Activated CD4-positive, alpha-beta T cell treated with anti-CD3 and anti-CD28 coated beads for 4 hours (primary cell): Measurements from ENCODE around the gene ZNF366.

ENCODE experiments used
- DNase-seq, 2 donors: peaks; one replicate each; pipeline ENCODE4 v3.0.0-alpha.2; 2020

Gene ZNF366

DNA sequence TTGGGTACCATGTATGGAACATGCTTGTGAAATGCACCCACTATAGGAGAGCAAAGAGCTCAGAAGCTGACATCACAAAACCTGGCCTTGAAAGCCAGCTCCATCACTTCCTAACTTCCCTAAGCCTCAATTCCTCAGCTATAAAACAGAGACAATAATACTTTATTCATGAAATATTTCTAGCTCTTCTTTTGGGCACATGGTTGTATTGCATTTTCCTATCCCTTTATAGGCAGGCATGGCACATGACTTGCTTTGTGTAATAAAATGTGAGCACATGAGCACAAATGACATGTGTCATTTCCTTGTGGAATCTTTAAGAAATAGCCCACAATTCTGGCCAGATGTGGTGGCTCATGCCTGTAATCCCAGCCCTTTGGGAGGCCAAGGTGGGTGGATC is 18.5 kb downstream of the ZNF366 start:
- DNase-seq: no peak

DNA sequence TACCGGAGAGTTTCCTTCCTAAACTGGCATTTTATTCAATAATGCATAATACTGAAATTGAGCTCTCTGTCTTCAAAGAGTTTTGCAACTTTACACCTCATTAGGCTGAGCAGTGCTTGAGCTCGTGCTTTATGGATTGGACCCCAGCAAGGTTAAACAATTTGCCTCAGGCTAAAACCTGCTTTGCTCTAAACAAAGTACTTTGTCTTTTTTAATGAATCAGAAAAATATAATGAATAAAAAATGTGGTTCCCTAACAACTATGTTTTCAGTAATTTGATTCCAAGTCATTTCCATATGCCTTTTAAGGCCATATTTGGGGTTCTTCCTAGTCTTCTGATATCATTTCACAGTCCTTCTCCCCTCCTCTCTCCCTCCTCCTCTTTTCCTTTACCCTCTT is 20.0 kb downstream of the ZNF366 start:
- DNase-seq: no peak

DNA sequence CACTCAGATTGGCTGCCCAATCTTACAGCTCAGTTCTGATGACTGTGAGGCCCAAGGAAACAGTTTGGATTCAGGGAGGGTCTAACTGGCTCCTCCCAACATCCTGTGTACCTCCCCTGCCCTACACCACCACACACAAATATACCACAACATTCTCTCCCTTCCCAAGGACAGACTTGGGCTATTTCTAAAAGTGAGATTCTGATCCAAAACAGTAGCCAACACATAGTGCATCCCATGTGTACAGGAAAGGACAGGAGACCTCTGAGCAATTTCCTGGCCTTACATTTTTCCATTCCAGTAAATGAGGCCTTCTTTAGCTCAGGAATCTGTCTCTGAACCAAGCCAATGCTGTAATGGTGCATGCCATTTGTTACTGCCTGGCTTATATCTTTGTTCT is 20.8 kb downstream of the ZNF366 start:
- no peak for DNase-seq

DNA sequence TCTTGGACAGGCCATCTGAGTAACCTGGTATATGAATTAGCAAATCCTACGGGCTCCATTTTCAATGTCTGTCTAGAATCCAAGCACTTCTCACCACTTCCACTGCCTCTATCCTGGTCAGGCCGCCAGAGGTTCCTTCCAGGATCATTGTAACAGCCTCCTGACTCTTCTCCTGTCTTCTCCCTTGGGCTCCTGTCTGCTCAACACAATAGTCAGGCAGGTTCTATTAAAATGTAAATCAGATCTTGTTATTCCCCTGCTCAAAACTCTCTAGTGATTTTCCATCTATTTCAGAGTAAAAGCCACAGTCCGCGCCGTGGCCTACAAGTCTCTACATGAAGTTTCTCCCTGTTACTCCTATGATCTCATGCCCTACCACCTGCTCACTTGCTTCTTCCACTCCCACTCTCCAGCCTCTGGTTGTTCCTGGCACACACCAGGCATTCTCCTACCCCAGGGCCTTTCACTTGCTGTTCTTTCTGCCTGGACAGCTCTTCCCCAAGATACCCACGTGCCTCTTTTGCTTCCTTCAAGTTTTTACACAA is 21.7 kb downstream of the ZNF366 start:
- no peak for DNase-seq

DNA sequence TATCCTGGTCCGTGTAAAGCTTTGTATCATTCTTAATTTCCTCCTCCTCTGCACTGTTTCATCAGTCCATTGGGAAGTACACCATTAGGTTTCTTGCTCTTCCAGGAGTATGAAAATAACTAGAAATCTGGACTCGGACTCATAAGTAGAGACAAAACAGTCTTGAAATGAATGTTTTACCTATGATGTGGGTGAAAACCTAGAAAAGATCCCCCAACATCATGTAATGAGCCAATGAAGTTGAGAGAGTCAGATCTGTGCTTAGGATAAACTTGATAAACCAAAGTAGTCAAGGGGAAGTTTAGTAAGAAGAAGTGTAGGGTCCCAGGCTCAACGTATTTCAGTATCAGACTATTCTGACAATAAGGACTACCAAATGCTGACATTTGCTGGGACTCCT is 25.2 kb downstream of the ZNF366 start:
- no peak for DNase-seq

DNA sequence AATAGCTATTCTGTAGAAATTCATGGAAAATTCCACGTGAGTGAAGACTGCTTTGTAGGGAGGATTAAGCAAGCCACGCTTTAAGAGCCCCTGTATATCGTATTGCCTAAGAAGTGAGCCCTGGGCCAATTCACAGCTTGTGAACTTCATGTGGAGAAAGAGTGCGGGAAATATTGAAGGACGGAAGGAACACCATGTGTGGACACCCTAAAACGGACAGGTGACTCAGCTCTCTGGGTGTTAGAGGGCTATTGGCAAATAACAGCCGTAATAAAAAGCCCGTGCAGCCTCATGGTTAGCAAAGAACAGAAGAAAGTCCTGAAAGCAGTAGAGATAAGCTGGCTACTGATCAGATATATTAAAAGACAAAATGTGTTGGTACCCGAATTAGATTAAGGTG is 26.4 kb downstream of the ZNF366 start:
- DNase-seq: no peak

DNA sequence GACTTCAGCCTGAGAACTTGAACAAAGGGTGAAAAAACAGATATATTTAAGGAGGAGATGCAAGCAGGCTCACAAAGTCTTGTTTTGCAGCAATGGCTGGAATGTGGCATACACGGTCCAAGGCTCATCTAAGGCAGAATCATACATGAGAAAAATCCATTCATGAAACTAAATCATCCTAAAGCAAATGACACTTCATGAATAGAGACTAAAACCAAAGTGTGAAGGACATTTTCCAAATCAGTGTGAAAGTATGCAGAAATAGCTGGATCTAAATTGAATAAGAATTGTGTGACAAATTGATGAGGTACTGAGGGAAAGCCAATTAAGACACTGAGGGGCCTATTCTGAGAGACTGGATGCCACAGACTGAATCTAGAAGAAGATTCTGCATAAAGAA is 27.3 kb downstream of the ZNF366 start:
- DNase-seq: no peak

DNA sequence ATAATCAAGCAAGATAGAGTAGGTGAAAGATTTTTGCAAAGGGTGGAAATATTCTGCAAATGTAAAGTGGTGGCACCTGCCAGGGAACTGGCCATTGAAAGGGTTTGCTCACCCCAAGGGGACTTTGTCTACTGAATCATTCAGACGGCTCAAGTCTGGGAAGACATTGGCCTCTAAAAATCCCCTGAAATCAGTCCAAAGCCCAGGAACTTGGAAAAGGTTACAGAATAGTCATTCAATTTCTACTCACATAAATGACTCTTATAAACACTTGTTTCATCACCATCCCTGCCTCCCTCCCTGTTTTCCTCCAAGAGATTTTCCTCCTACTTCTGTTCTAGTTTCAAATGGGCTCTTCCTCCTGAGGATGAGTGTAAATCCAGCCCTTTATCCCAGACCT is 28.5 kb downstream of the ZNF366 start:
- DNase-seq: no peak

DNA sequence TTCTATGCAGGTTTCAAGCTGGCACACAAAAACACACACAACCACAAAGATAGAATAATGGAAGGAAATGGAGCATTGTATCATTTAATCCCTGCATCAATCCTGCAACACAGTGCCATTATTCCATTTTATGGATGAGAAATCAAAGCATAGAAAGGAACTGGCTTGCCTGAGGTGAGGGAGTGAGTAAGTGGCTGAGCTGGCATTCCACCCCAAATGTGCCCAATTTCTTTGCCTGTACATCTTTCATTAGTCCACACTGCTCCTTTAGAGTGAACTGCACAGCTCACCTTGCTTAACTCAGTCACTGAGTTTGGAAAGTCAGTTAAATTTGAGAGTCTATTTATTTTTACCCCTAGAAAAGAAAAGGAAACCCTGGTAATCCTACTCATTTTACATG is 28.9 kb downstream of the ZNF366 start:
- DNase-seq: no peak

DNA sequence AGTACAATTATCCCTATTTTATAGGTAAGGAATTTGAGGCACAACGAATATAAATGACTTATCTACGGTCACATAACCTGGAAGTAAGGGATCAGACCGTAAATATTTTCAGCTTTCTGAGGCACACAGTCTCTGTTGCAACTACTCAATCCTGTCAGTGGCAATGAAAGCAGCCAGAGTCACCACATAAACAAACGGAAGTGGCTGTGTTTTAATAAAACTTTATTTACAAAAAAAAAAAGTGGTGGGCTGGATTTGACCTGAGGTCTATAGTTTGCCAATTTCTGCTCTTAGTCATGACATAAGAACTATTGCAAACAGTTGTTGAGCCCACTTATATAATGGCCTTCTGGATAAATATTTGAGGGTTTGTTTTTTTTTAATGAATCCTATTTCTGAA is 29.6 kb downstream of the ZNF366 start:
- DNase-seq: no peak

DNA sequence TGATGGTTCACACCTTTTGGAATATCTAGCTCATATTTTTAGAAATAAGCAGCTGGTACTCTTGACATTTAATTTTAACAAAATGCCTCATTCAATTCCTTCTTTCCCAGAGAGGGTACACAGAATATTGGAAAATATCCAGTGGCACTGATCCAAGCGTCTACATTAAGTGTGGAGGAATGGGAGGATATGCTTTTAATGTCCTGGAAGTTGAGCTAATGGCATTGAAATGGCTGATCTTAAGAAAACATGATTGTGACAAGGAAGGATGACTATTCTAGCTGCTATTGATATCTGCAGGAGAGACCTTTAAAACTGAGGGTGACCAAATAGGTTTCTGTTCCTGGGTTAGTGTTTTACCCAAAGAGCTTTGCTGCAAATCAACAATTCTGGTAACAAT is 30.0 kb downstream of the ZNF366 start:
- DNase-seq: no peak

DNA sequence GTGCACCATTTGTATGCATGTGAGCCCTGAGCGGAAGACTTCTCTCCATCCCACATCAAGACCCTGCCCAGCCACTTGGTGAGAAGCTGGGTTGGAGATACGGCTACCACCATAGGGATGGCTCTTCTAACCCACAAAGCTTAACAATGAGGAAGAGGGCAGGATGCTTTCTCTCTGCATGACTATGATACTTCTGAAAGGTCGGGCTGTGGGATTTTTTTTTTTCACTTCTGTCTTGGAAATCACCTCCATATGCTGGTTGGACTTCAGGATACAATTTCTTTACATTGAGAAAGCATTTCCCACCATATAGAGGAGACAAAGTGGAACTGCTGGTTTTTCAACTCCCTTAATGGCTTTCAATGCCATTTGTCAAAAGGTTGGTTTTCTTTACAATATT is 30.5 kb downstream of the ZNF366 start:
- no peak for DNase-seq

DNA sequence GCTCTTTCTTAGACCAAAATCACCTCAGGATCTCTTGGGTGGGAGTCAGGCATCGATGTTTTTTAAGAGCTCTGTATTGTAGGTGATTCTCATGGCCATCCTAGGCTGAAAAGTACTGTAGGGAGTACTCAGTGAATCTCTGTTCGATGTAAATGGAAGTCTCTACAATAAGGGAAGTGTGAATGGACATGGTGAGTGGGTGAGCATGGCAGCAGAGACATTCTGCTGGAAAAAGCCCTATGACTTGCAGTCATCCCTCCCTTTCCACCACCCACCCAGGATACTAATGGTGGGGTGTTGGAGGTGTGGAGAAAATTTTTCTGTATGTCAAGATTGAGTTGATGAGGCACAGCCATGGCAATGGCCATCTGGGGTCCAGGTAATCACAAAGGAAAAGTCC is 30.9 kb downstream of the ZNF366 start:
- DNase-seq: no peak

DNA sequence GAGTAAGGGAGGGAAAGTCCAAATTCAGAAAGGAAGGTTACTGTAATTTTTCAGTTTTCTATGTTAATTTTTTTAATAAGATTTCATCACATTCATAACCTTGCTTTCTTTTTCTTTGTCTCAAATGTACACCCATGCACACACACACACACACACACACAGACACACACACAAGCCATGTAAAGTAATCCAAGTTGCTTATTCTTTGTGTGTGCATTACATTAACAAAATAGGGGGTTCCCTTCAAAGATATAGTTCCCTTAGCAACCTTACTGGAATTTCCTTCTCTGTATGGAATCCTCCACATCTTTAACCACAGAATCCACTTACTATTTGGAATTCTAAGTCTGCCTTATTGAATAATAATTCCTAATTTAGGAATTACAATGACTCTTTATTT is 32.7 kb downstream of the ZNF366 start:
- no peak for DNase-seq

DNA sequence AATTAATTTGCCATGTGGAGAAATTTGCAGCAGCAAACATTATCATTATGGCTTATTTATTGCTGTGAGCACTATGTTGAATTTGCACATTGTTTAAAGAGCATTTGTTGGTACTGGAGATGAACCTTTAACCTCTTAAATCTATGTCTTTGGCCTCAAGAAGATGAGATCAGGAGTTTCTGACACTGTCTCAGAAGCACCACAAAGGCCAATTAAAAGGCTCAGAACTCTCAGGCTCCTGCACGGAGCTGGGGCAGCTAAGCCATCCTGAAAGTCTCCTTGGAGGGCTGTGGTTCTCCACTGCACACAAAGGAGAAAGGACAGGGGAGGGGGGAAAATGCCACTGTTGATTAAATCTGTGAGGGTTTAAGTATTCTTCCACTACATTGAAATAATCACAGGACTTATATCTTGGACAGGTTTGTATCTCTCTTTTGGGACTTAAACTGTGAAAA is 33.1 kb downstream of the ZNF366 start:
- no peak for DNase-seq

DNA sequence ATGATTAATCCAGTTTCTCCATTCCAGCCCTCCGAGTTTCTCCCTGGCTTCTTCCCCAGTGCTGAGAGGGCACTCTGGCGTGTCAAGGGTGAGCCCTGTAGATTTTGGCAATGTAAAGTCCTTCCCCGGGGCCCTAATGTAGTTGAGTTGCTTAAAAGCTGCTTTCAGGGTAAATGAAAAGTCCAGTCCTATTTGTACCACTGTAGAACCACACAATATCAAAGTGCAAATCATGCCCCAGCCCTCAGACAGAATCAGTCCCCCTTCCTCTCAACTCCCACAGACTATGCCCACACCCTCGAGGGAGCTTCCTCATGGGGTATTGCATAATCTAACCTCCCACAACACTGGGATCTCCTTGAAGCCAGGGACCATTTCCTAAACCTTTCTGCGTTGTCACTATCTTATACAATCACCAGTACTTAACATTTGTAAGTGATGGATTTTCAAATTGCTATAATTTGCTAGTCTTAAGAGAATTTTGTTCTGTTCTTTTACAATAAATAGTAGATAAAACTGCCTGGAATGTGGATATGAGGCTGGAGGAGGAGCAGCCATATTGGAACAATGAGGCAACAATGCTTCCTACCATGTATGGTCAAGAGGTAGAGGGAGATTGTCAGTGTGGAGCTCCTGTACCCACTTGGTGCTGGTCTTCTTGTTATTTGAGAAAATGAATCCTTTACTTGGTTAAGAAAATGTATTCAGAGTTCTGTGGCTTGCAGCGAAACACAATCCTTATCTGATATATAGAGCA is 34.4 kb downstream of the ZNF366 start:
- DNase-seq: no peak

DNA sequence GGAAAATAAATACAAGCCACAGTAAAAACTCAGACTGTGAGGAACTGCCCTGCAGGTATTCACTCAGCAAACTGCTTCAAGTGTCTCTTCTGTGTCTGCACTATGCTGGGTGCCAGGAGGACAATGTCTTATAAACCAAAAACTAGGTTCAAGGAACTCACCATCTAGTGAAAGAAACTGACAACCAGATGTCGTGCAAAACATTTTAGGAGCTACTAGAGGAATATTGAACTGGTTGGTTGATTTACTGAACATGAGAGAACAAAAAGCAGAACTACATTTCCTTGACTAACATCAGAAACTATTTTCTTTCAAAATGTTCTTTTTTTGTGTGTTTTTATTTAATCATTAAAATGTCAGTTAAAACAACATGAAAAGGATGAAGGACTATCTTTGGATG is 35.2 kb downstream of the ZNF366 start:
- no peak for DNase-seq

DNA sequence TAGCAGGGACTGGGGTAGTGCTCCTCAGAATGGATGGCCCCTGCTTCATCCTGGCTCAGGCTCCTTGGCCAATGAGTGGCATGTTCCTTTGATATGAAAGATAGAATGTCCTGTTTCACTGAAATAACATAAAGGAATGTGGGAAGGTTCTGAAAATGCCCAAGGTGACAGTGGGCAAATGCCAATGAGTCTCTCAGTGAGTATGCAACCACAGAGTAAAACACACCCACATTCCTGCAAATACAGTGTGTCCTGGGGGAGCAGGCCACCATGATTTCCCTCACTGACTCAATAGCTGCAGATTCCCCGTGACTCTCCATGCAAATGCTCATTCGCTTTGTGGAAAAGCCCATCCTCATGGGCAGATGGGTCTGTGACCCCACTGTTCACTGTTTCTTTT is 36.4 kb downstream of the ZNF366 start:
- DNase-seq: no peak

DNA sequence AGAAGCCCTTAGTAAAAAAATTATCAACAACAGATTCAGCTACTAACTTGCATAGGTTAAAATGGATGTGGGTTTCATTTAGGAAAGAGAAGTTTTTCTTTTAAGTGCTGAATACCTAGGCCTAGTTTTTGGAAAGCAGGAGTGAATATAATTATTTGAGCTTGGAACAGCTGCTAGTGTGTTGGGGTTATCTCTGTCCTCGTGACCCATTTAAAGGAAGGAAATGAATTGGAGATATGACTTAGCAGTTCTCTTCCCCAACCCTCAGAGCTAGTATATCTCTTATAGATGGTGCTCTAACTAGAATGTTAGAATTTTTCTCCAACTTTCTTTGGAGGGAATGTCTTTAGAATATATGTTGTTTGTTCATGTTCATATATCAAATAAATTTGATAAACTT is 38.6 kb downstream of the ZNF366 start:
- DNase-seq: no peak

DNA sequence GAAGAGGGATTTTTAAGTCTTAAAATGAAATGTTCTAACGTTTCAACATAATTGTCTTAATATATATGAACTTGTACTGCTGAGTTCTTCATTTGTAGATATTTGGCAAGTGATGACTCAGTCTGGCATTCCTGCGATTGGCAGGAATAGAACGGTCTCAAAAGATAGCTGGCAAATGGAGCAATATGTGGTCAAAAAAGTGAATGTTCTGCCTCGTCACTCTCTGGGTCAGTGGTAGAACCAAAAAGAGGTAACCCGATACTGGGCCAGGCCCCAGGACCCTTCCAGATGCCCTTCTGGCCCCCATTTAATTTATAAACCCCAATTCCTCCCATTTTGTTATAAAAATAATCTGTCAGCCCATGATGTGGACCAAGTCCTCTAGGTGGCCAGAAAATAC is 39.2 kb downstream of the ZNF366 start:
- DNase-seq: no peak

DNA sequence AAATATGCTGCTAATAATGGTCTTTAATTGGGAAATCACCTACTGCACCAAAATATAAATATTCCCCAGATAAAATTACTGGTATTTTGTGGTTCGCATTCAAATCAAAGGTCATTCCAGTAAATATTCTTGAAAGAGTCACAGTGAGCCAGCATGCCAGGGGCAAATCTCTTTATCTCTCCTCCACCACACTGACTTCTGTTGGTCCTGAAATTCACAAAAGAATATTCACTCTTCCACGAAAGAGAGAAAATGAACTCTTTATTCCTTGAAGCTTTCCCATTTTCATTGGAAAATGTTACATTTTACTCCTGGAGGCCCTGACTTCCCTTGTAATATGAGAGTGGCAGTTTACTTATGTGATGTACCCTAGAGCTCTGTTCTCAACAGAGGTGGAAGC is 39.7 kb downstream of the ZNF366 start:
- no peak for DNase-seq

DNA sequence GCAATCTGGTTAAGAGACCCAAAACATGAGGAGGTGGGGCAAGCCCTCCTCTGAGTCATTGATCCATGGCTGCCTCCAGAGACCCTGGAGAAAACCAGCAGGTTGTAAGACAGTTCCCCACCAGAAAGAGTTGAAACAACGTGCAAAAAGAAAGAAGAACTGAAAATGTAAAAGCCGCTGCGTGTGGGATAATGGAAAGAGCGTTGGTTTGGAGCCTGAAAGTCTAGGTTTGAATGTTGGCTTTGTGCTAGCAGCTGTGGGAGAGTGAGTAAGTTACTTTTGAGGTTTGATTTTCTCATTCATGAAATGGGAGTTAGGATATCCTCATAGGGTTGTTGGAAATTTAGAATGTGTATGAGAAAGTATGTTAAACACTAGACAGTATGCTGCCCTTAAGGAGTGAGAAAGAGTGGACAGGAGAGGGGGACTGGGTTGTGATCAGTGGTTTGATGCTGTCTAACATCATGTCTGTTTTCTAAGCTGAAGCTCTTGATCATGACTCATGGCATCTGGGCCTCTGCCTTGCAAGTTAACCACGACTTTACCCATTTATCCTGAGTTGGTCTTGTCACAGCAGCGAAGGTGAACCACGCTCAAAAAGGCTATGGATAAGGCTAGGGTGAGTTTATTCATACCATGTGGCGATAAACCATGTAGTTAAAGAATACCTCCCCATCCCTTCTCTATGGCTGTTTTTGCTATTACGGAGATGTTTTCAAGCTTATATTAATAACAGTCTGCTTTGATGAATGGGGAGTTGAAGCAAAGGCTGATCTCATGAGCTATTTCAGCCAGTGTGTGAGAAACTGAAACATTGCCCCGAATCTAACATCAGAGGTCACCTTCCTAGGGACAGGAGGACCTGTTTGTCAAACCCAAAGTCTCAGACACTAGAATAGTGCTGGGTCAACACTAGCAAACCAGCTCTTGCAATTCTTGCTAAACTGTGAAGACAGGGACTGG is 41.3 kb downstream of the ZNF366 start:
- no peak for DNase-seq

DNA sequence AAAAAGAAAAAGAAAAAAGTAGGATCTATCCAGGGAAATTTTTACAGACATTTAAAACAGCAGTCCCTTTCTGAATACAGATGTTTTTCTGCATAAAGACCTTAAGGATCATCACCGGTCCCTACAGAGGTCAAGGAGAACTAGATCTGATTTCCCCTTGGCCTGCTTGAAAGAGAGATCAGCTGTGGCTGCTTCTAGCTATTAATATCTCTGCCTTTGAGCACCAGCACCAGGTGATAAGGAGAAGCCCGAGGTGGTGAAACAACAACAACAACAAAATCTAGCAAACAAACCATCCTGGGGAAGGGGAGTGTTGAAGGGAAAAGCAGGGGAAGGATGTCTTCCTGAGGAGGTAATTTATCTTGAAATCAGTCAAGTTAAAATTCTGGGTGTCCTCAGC is 42.1 kb downstream of the ZNF366 start:
- no peak for DNase-seq

DNA sequence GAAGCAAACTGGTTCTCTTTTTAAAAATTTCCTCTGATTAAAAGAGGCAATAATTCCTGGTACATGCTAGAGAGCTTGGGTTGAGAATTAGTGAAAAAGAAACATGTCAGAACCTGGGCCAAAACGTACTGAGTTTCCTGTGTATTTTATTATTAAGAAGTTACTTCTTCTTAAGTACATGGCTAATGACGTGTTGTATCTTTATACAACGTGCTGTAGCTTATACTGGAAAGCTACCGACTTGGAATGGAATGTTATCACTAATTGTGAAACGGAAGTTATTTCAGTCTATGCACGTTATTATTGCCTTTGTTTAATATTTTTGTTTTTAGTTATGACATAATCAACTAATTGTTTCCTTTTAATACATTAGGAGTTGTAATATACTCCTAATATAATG is 43.1 kb downstream of the ZNF366 start:
- no peak for DNase-seq
